ENCODE data around the gene GRB2.

The GRB2 gene

GRCh38 chr17:75313941-75314551 lies 91.4 kb downstream of the GRB2 start:
- Histone ChIP-seq H3K9me2 (replicated peaks; ENCODE audit: insufficient read depth, low read length) (no peaks in the 10 kb centered on the region), H3K4me2 (ENCODE audit: low read depth, low read length, poor library complexity, severe bottlenecking) (no peak overlapping the region), H3K4me3 (ENCODE audit: insufficient read depth, low read length, poor library complexity, severe bottlenecking) (no peak overlapping the region), H3K36me3 (ENCODE audit: low read length) (0 out of 2 replicates have a peak, but pooled peaks cover 5% of the 10 kb centered on the region), H3K9me3 (ENCODE audit: insufficient read depth, low read length) (no peaks in the 10 kb centered on the region), H3K79me2 (ENCODE audit: insufficient read depth, low read length) (peaks cover 5% of the 10 kb centered on the region; the same call in 1 of the 2 replicates), H3K27ac (ENCODE audit: low read depth, low read length) (0 out of 2 replicates have a peak overlapping the region, but pooled peaks have one; percentile 26), H2AFZ (ENCODE audit: low read depth, low read length, severe bottlenecking) (no peak overlapping the region), H3K9ac (ENCODE audit: low read length) (no peak overlapping the region), H4K20me1 (ENCODE audit: low read depth, low read length) (no peaks in the 10 kb centered on the region), H3F3A (ENCODE audit: insufficient read depth) (0 out of 2 replicates have a peak, but pooled peaks cover 13% of the 10 kb centered on the region), H3K27me3 (ENCODE audit: low read length) (no peaks in the 10 kb centered on the region)
- TF ChIP-seq EZH2phosphoT487 (conservative IDR thresholded peaks at IDR 0.05; ENCODE audit: low read length): no peak
- TF ChIP-seq, protein P1, sequence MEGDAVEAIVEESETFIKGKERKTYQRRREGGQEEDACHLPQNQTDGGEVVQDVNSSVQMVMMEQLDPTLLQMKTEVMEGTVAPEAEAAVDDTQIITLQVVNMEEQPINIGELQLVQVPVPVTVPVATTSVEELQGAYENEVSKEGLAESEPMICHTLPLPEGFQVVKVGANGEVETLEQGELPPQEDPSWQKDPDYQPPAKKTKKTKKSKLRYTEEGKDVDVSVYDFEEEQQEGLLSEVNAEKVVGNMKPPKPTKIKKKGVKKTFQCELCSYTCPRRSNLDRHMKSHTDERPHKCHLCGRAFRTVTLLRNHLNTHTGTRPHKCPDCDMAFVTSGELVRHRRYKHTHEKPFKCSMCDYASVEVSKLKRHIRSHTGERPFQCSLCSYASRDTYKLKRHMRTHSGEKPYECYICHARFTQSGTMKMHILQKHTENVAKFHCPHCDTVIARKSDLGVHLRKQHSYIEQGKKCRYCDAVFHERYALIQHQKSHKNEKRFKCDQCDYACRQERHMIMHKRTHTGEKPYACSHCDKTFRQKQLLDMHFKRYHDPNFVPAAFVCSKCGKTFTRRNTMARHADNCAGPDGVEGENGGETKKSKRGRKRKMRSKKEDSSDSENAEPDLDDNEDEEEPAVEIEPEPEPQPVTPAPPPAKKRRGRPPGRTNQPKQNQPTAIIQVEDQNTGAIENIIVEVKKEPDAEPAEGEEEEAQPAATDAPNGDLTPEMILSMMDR (IDR thresholded peaks at IDR 0.05; ENCODE audit: insufficient read depth, low read length, poor library complexity, severe bottlenecking): no peak

DNA sequence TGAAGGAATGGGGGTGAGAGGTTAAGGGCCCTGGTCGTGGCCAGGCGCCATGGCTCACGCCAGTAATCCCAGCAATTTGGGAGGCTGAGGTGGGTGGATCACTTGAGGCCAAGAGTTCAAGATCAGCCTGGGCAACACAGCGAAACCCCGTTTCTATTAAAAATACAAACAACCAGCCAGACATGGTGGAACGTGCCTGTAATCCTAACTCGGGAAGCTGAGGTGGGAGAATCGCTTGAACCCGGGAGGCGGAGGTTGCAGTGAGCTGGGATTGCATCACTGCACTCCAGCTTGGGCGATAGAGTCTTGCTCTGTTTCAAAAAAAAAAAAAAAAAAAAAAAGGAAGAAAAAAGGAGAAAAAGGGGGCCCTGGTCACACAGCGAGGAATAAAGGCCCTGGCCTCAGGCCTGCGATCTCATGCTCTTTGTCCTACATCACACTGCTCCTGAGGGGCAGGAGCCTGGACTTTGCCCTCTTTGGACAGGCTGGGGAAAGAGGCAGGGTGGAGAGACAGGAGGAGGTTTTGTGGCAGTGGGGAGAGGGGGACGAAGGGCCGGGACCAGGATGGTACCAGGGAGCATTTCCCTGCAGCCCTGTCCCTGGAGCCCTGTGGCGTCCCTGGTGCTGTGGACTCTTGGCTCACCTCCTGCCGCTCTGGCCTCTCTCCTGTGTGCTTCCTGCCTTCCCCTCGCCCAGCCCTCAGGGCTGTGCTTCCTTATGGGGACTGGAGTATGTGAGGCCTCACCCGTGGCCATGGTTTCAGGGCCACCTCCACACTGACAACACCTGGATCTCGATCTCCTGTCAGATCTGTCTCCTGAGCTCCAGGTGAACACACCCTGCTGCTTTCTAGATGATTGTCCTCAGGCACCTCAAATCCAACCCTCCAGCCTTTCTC lies 96.5 kb downstream of the GRB2 start:
- H2AFZ ChIP-seq (ENCODE audit: low read depth, low read length, severe bottlenecking): no peak overlapping the region
- H3F3A ChIP-seq (ENCODE audit: insufficient read depth): 0 out of 2 replicates have a peak, but pooled peaks cover 2% of the 10 kb centered on the region
- no peaks in the 10 kb centered on the region for H3K36me3 ChIP-seq (ENCODE audit: low read length)
- no peaks in the 10 kb centered on the region for H3K27me3 ChIP-seq (ENCODE audit: low read length)
- TF ChIP-seq, protein P1 (IDR thresholded peaks at IDR 0.05; ENCODE audit: insufficient read depth, low read length, poor library complexity, severe bottlenecking): no peak
- no peak for TF ChIP-seq EZH2phosphoT487 (conservative IDR thresholded peaks at IDR 0.05; ENCODE audit: low read length)
- H3K79me2 ChIP-seq (ENCODE audit: insufficient read depth, low read length): no peaks in the 10 kb centered on the region
- no peaks in the 10 kb centered on the region for H4K20me1 ChIP-seq (ENCODE audit: low read depth, low read length)
- H3K27ac ChIP-seq (ENCODE audit: low read depth, low read length): no peak overlapping the region
- H3K4me3 ChIP-seq (ENCODE audit: insufficient read depth, low read length, poor library complexity, severe bottlenecking): no peak overlapping the region
- H3K9ac ChIP-seq (ENCODE audit: low read length): no peak overlapping the region
- no peaks in the 10 kb centered on the region for H3K9me3 ChIP-seq (ENCODE audit: insufficient read depth, low read length)
- no peaks in the 10 kb centered on the region for H3K9me2 ChIP-seq (replicated peaks; ENCODE audit: insufficient read depth, low read length)
- no peak overlapping the region for H3K4me2 ChIP-seq (ENCODE audit: low read depth, low read length, poor library complexity, severe bottlenecking)

- Histone ChIP-seq H3K27me3 (ENCODE audit: low read length) (no peaks in the 10 kb centered on the region), H4K20me1 (ENCODE audit: low read depth, low read length) (no peaks in the 10 kb centered on the region), H3K27ac (ENCODE audit: low read depth, low read length) (no peak overlapping the region), H3K4me2 (ENCODE audit: low read depth, low read length, poor library complexity, severe bottlenecking) (no peak overlapping the region), H3K9me2 (replicated peaks; ENCODE audit: insufficient read depth, low read length) (no peaks in the 10 kb centered on the region), H3K36me3 (ENCODE audit: low read length) (no peaks in the 10 kb centered on the region), H3K79me2 (ENCODE audit: insufficient read depth, low read length) (no peaks in the 10 kb centered on the region), H3F3A (ENCODE audit: insufficient read depth) (no peaks in the 10 kb centered on the region), H3K4me3 (ENCODE audit: insufficient read depth, low read length, poor library complexity, severe bottlenecking) (no peak overlapping the region), H2AFZ (ENCODE audit: low read depth, low read length, severe bottlenecking) (no peak overlapping the region), H3K9ac (ENCODE audit: low read length) (no peak overlapping the region), H3K9me3 (ENCODE audit: insufficient read depth, low read length) (no peaks in the 10 kb centered on the region)
- TF ChIP-seq, protein P1 (IDR thresholded peaks at IDR 0.05; ENCODE audit: insufficient read depth, low read length, poor library complexity, severe bottlenecking): no peak
- no peak for TF ChIP-seq EZH2phosphoT487 (conservative IDR thresholded peaks at IDR 0.05; ENCODE audit: low read length)
These were observed 97.3 kb downstream of the GRB2 start for GRCh38 chr17:75307957-75308731.

All from SU-DHL-6 (cell line).